H9 (cell line): ENCODE results near the gene DDAH2. TPM values are rescaled to one million over a fixed set of nuclear protein-coding genes. Genes with fewer than 3 reads are reported as not detected.

Source experiments
- DNase-seq: peaks from one replicate; pipeline ENCODE4 v3.0.0-alpha.2; 2017
- H2AFZ ChIP-seq: one replicate; pipeline ENCODE4 v1.6.1; 2013; ENCODE audit warnings: mild to moderate bottlenecking, low read length, control low read depth, moderate library complexity
- H2AK5ac ChIP-seq: 2 replicates; pipeline ENCODE4 v1.6.1; 2013; ENCODE audit warnings: low read length, control low read depth, mixed read lengths; ENCODE audit not compliant: insufficient read length
- H2BK120ac ChIP-seq: one replicate; pipeline ENCODE4 v1.6.1; 2013; ENCODE audit warnings: low read depth, mild to moderate bottlenecking, low read length, control low read depth, inconsistent platforms; ENCODE audit not compliant: poor library complexity, severe bottlenecking
- H2BK12ac ChIP-seq: 2 replicates; pipeline ENCODE4 v1.6.1; 2013; ENCODE audit warnings: low read length, control low read depth, mixed read lengths, low read depth; ENCODE audit not compliant: insufficient read length
- H2BK15ac ChIP-seq: 2 replicates; pipeline ENCODE4 v1.6.1; 2013; ENCODE audit warnings: low read depth, low read length, control low read depth
- H2BK20ac ChIP-seq: one replicate; pipeline ENCODE4 v1.6.1; 2013; ENCODE audit warnings: low read depth, mild to moderate bottlenecking, low read length, control low read depth, inconsistent platforms; ENCODE audit not compliant: poor library complexity, severe bottlenecking
- H2BK5ac ChIP-seq: 2 replicates; pipeline ENCODE4 v1.6.1; 2013; ENCODE audit warnings: low read length, control low read depth, mixed read lengths; ENCODE audit not compliant: insufficient read length
- H3K14ac ChIP-seq: 2 replicates; pipeline ENCODE4 v1.6.1; 2013; ENCODE audit warnings: low read length, control low read depth; ENCODE audit not compliant: insufficient read depth
- H3K18ac ChIP-seq: 2 replicates; pipeline ENCODE4 v1.6.1; 2013; ENCODE audit warnings: low read depth, mild to moderate bottlenecking, mixed read lengths, low read length, control low read depth; ENCODE audit not compliant: insufficient read length
- H3K23ac ChIP-seq: 2 replicates; pipeline ENCODE4 v1.6.1; 2013; ENCODE audit warnings: low read length, control low read depth, mixed read lengths, low read depth; ENCODE audit not compliant: insufficient read length
- H3K23me2 ChIP-seq: 2 replicates; pipeline ENCODE4 v1.6.1; 2013; ENCODE audit warnings: low read depth, mild to moderate bottlenecking, mixed read lengths, low read length, control low read depth; ENCODE audit not compliant: insufficient read length, poor library complexity, severe bottlenecking
- H3K27ac ChIP-seq: 2 replicates; pipeline ENCODE4 v1.5.1; 2013; ENCODE audit warnings: low read length, control low read depth, mixed read lengths, low read depth; ENCODE audit not compliant: insufficient read length
- H3K27me3 ChIP-seq: 2 replicates; pipeline ENCODE4 v1.6.1; 2013; ENCODE audit warnings: low read length, control low read depth, inconsistent platforms; ENCODE audit not compliant: insufficient read depth
- H3K4ac ChIP-seq: 2 replicates; pipeline ENCODE4 v1.6.1; 2013; ENCODE audit warnings: low read depth, mild to moderate bottlenecking, control low read depth, inconsistent platforms, low read length, moderate library complexity
- H3K4me1 ChIP-seq: 2 replicates; pipeline ENCODE4 v1.6.1; 2013; ENCODE audit warnings: low read length, control low read depth, inconsistent platforms; ENCODE audit not compliant: insufficient read depth
- H3K4me2 ChIP-seq: 2 replicates; pipeline ENCODE4 v1.6.1; 2013; ENCODE audit warnings: low read length, control low read depth, mixed read lengths; ENCODE audit not compliant: insufficient read length, insufficient read depth
- H3K56ac ChIP-seq: 2 replicates; pipeline ENCODE4 v1.6.1; 2013; ENCODE audit warnings: low read depth, mild to moderate bottlenecking, mixed read lengths, low read length, control low read depth; ENCODE audit not compliant: insufficient read length
- H3K79me1 ChIP-seq: 2 replicates; pipeline ENCODE4 v1.6.1; 2013; ENCODE audit warnings: low read depth, mild to moderate bottlenecking, moderate library complexity, low read length, control low read depth, inconsistent platforms; ENCODE audit not compliant: insufficient read depth, poor library complexity, severe bottlenecking
- H3K79me2 ChIP-seq: 2 replicates; pipeline ENCODE4 v1.6.1; 2013; ENCODE audit warnings: low read length, control low read depth, inconsistent platforms; ENCODE audit not compliant: insufficient read depth
- H3K9ac ChIP-seq: 2 replicates; pipeline ENCODE4 v1.6.1; 2013; ENCODE audit warnings: low read length, control low read depth, mixed read lengths; ENCODE audit not compliant: insufficient read length; ENCODE audit errors: extremely low read depth
- H3K9me3 ChIP-seq: one replicate; pipeline ENCODE4 v1.6.1; 2013; ENCODE audit warnings: low read depth, low read length, inconsistent platforms; ENCODE audit not compliant: control insufficient read depth
- H3T11ph ChIP-seq: one replicate; pipeline ENCODE4 v1.6.1; 2013; ENCODE audit warnings: mild to moderate bottlenecking, low read length, control low read depth, inconsistent platforms
- H4K20me1 ChIP-seq: one replicate; pipeline ENCODE4 v1.6.1; 2013; ENCODE audit not compliant: control insufficient read depth, insufficient read length, insufficient read depth
- H4K5ac ChIP-seq: 2 replicates; pipeline ENCODE4 v1.6.1; 2013; ENCODE audit warnings: low read depth, mild to moderate bottlenecking, mixed read lengths, low read length, control low read depth; ENCODE audit not compliant: insufficient read length
- H4K8ac ChIP-seq: replicated peaks from 2 replicates; pipeline ENCODE4 v1.6.1; 2013; ENCODE audit warnings: low read length, control low read depth, mixed read lengths, low read depth; ENCODE audit not compliant: insufficient read length
- H4K91ac ChIP-seq: 2 replicates; pipeline ENCODE4 v1.6.1; 2013; ENCODE audit warnings: low read depth, mild to moderate bottlenecking, moderate library complexity, mixed read lengths, low read length, control low read depth; ENCODE audit not compliant: insufficient read length
- H3K27ac Mint-ChIP-seq, 3 experiments: 2 replicates in 2 of 3; 3 replicates in 1 of 3; pipeline ENCODE4 v1.8.0; 2020 to 2021; ENCODE audit warnings: mixed read lengths in 3 of 3, mild to moderate bottlenecking in 1 of 3, moderate library complexity in 1 of 3
- H3K27me3 Mint-ChIP-seq: 2 replicates; pipeline ENCODE4 v1.8.0; 2021; ENCODE audit warnings: low read depth, mild to moderate bottlenecking, moderate library complexity, mixed read lengths
- H3K36me3 Mint-ChIP-seq, 3 experiments: 2 replicates in 2 of 3; 3 replicates in 1 of 3; pipeline ENCODE4 v1.8.0; 2020 to 2021; ENCODE audit warnings: low read depth in 3 of 3, mixed read lengths in 3 of 3; ENCODE audit not compliant: insufficient read depth in 1 of 3
- H3K4me1 Mint-ChIP-seq, 2 experiments: 2 replicates each; pipeline ENCODE4 v1.8.0; 2020; ENCODE audit warnings: mixed read lengths in 2 of 2
- H3K4me3 Mint-ChIP-seq, 2 experiments: 2 replicates in 1 of 2; 3 replicates in 1 of 2; pipeline ENCODE4 v1.8.0; 2020 to 2021; ENCODE audit warnings: mild to moderate bottlenecking in 2 of 2, mixed read lengths in 2 of 2, moderate library complexity in 1 of 2
- H3K9me3 Mint-ChIP-seq, 2 experiments: 2 replicates in 1 of 2; 3 replicates in 1 of 2; pipeline ENCODE4 v1.8.0; 2020; ENCODE audit warnings: mild to moderate bottlenecking in 2 of 2, mixed read lengths in 2 of 2, moderate library complexity in 1 of 2
- CTCF ChIP-seq: fragments of 200-600 bp; sonication (generic); conservative IDR thresholded peaks from 3 replicates; pipeline ENCODE4 v1.8.0; 2021; ENCODE audit warnings: antibody characterized with exemption, mild to moderate bottlenecking
- WGBS: extraction: QIAGEN DNeasy Blood & Tissue Kit; methylation state at CpG from one replicate; pipeline ENCODE4 v1.1.7; 2013; ENCODE audit warnings: missing lambda C conversion rate, low lambda C conversion rate, mixed read lengths; ENCODE audit not compliant: insufficient read length; ENCODE audit errors: extremely low coverage; 5-methylcytosine and 5-hydroxymethylcytosine counted together
- total RNA-seq: library from RNA; stranded (reverse); gene quantifications from 2 replicates; pipeline ENCODE4 v1.2.1, GENCODE V29; 2021

The DDAH2 gene
- total RNA-seq, 1 experiment from 2014 or later, result 73.2 TPM

- H3K9me3 Mint-ChIP-seq, result no peaks in the 10 kb centered on the region
Measured at GRCh38 chr6:31715022-31715958, 13.8 kb downstream of the DDAH2 start, which contains the start of gene LY6G6D. TSS of gene LY6G6D (plus strand) at chr6:31715348. CDS start at chr6:31715356, 8 bp downstream.

More at GRCh38 chr6:31715022-31715958, 13.8 kb downstream of the DDAH2 start, which contains the start of gene LY6G6D:
- Histone ChIP-seq H3K18ac (no peak within 1 kb of the TSS), H3K4ac (no peak within 1 kb of the TSS), H3K56ac (no peak within 1 kb of the TSS), H4K20me1 (no peaks in the 10 kb centered on the region), H3K79me1 (no peaks in the 10 kb centered on the region), H3K9me3 (no peaks in the 10 kb centered on the region), H3K79me2 (no peaks in the 10 kb centered on the region), H3K27me3 (no peaks in the 10 kb centered on the region), H3T11ph (no peak within 1 kb of the TSS), H3K23ac (no peak within 1 kb of the TSS), H4K8ac (no peak within 1 kb of the TSS), H2BK15ac (no peak within 1 kb of the TSS), H2BK5ac (no peak within 1 kb of the TSS), H2AFZ (no peak within 1 kb of the TSS), H4K91ac (no peak within 1 kb of the TSS), H2AK5ac (no peak within 1 kb of the TSS), H4K5ac (no peak within 1 kb of the TSS), H3K4me2 (no peak within 1 kb of the TSS), H2BK120ac (no peak within 1 kb of the TSS), H3K9ac (no peak within 1 kb of the TSS), H3K4me1 (peaks cover 10% of the 10 kb centered on the region; the same call in 1 of the 2 replicates), H2BK20ac (no peak within 1 kb of the TSS), H3K14ac (no peak within 1 kb of the TSS), H2BK12ac (no peak within 1 kb of the TSS), H3K23me2 (no peaks in the 10 kb centered on the region), H3K27ac (no peak within 1 kb of the TSS)
- TF ChIP-seq CTCF, result no peak
- DNase-seq, result peak; percentile 44
- H3K4me3 Mint-ChIP-seq, result peak within 1 kb of the TSS in 1 of 2 experiments; percentile 60; a peak in 3 of 5 replicates
- peaks cover 50 to 63% of the 10 kb centered on the region in 2 experiments for H3K4me1 Mint-ChIP-seq
- H3K27ac Mint-ChIP-seq, result peak within 1 kb of the TSS; percentile 81 to 95 (median 81)
- H3K27me3 Mint-ChIP-seq, result peaks cover 8% of the 10 kb centered on the region
- no peaks in the 10 kb centered on the region for H3K36me3 Mint-ChIP-seq
- no CpG with 5 or more reads among the region's 16 CpGs for WGBS
